ENCODE data around the gene TUBB4B.

TUBB4B gene

DNA sequence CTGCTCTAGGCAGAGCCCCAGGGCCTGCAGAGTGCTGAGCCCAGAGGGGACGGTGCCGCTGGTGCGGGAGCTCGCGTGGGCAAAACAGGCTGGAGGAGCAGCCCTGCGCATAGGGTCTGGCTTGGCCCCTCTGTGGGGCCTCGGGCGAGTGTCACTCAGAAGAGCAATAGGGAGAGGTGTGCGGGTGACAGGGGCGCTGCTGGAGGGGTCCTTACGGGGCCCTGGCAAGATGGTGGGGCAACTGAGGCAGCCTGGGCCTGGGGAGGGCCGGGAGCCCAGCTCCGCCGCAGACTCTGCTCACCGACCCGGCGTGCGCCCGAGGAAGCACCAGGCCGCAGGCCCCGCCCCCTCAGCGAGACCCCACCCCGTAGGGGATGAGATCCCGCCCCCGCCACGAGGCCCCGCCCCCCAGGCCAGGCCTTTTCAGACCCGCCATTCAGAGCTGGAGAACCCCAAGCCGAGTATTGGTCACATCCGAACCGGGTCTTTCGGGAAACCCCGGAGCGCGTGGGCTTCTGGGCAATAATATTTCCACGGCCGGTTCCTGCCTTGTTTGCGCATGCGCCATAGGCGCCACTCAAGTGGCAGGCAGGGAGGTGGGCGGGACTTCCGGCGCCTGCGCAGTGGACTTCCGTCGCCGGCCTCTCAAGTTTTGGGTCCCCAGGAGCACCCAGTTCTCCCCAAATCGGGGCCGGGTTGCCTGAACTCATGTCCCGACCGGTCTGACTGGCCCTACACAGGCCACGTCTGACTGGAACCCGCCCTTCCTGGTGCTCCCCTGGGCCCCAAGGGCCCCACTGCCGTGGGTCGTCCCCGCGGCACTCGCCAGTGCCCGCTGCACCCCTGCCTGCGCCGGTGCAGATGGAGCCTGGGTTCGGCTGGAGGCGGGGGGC is 17.8 kb upstream of the TUBB4B start:
- peak; percentile 55; the same call in 1 of the 2 replicates for TF ChIP-seq TAF1 (IDR thresholded peaks at IDR 0.05; ENCODE audit: borderline replicate concordance, insufficient read depth, low read length)
- TF ChIP-seq POLR2AphosphoS5 (IDR thresholded peaks at IDR 0.05; ENCODE audit: low read depth, low read length), result peak; percentile 89
- TF ChIP-seq FOXP2 (optimal IDR thresholded peaks at IDR 0.05; ENCODE audit: borderline replicate concordance, extremely low read depth, extremely low read length, insufficient read depth), result no peak
- TF ChIP-seq SIN3A (IDR thresholded peaks at IDR 0.05; ENCODE audit: borderline replicate concordance, insufficient read depth, low read length), result no peak
- TF ChIP-seq, protein P1, sequence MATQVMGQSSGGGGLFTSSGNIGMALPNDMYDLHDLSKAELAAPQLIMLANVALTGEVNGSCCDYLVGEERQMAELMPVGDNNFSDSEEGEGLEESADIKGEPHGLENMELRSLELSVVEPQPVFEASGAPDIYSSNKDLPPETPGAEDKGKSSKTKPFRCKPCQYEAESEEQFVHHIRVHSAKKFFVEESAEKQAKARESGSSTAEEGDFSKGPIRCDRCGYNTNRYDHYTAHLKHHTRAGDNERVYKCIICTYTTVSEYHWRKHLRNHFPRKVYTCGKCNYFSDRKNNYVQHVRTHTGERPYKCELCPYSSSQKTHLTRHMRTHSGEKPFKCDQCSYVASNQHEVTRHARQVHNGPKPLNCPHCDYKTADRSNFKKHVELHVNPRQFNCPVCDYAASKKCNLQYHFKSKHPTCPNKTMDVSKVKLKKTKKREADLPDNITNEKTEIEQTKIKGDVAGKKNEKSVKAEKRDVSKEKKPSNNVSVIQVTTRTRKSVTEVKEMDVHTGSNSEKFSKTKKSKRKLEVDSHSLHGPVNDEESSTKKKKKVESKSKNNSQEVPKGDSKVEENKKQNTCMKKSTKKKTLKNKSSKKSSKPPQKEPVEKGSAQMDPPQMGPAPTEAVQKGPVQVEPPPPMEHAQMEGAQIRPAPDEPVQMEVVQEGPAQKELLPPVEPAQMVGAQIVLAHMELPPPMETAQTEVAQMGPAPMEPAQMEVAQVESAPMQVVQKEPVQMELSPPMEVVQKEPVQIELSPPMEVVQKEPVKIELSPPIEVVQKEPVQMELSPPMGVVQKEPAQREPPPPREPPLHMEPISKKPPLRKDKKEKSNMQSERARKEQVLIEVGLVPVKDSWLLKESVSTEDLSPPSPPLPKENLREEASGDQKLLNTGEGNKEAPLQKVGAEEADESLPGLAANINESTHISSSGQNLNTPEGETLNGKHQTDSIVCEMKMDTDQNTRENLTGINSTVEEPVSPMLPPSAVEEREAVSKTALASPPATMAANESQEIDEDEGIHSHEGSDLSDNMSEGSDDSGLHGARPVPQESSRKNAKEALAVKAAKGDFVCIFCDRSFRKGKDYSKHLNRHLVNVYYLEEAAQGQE (IDR thresholded peaks at IDR 0.05; ENCODE audit: insufficient read depth in 1 of 2, low read depth in 2 of 2, low read length in 2 of 2), result no peak

DNA sequence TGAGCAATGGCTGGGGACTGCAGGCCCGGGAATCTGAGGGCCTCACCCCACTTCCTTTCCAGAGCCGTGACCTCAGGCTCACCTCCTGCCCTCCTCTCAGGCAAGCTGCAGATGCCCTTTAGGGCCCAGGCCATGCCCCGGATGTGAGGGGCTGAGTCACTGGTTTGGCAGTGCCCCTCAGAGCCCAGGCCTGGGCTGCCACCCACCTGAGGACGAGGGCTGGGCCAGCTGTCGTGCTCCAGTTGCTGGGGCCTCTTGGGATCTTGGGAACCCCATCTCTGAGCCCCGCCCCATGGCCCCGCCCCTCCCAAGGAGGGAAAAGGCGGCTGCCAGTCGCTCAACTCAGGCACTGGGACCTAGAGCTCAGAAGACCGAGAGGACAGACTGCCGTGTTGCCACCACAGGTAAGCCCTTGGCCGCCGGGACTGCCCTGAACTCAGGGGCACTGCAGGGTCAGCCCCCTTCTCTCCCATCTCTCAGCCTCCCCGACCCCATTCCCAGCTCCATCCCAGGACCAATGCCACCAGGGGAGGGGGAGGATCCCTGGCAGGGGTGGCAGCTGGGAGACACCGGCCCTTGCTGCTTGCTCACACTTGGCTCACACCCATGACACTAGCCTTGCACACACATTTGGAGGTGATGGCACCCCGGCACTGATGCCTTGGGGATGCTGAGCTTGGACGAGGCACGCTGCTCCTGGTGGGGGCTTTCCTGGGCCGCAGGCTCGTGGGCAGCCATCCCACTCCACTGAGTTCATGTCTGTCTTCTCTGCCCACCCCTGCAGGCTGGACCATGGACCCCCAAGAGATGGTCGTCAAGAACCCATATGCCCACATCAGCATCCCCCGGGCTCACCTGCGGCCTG is 16.0 kb upstream of the TUBB4B start, which contains the start of gene CYSRT1:
TSS of gene CYSRT1 (plus strand) at position 345 of the 865 bp plus-strand sequence. CDS start at position 793, 448 bp downstream.
- TF ChIP-seq, protein P1 (IDR thresholded peaks at IDR 0.05; ENCODE audit: insufficient read depth in 1 of 2, low read depth in 2 of 2, low read length in 2 of 2), result no peak
- no peak for TF ChIP-seq TAF1 (IDR thresholded peaks at IDR 0.05; ENCODE audit: borderline replicate concordance, insufficient read depth, low read length)
- no peak for TF ChIP-seq FOXP2 (optimal IDR thresholded peaks at IDR 0.05; ENCODE audit: borderline replicate concordance, extremely low read depth, extremely low read length, insufficient read depth)
- no peak for TF ChIP-seq SIN3A (IDR thresholded peaks at IDR 0.05; ENCODE audit: borderline replicate concordance, insufficient read depth, low read length)
- no peak for TF ChIP-seq POLR2AphosphoS5 (IDR thresholded peaks at IDR 0.05; ENCODE audit: low read depth, low read length)

DNA sequence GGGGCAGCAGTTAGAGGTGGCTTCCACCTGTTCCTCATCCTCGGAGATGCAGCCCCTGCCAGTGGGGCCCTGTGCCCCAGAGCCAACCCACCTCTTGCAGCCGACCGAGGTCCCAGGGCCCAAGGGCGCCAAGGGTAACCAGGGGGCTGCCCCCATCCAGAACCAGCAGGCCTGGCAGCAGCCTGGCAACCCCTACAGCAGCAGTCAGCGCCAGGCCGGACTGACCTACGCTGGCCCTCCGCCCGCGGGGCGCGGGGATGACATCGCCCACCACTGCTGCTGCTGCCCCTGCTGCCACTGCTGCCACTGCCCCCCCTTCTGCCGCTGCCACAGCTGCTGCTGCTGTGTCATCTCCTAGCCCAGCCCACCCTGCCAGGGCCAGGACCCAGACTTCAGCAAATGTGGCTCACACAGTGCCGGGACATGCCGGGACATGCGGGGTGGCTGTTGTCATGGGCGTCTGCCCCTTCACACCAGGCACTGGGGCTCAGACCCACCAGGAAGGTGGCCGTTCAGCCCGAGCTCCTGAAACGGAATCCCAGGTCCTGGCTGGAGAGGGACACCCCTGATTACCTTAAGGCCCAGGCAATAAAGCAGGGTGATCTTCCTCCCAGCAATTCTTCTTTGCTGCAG is 15.3 kb upstream of the TUBB4B start:
- no peak for TF ChIP-seq TAF1 (IDR thresholded peaks at IDR 0.05; ENCODE audit: borderline replicate concordance, insufficient read depth, low read length)
- TF ChIP-seq, protein P1 (IDR thresholded peaks at IDR 0.05; ENCODE audit: insufficient read depth in 1 of 2, low read depth in 2 of 2, low read length in 2 of 2), result no peak
- TF ChIP-seq POLR2AphosphoS5 (IDR thresholded peaks at IDR 0.05; ENCODE audit: low read depth, low read length), result no peak
- TF ChIP-seq SIN3A (IDR thresholded peaks at IDR 0.05; ENCODE audit: borderline replicate concordance, insufficient read depth, low read length), result no peak
- no peak for TF ChIP-seq FOXP2 (optimal IDR thresholded peaks at IDR 0.05; ENCODE audit: borderline replicate concordance, extremely low read depth, extremely low read length, insufficient read depth)

DNA sequence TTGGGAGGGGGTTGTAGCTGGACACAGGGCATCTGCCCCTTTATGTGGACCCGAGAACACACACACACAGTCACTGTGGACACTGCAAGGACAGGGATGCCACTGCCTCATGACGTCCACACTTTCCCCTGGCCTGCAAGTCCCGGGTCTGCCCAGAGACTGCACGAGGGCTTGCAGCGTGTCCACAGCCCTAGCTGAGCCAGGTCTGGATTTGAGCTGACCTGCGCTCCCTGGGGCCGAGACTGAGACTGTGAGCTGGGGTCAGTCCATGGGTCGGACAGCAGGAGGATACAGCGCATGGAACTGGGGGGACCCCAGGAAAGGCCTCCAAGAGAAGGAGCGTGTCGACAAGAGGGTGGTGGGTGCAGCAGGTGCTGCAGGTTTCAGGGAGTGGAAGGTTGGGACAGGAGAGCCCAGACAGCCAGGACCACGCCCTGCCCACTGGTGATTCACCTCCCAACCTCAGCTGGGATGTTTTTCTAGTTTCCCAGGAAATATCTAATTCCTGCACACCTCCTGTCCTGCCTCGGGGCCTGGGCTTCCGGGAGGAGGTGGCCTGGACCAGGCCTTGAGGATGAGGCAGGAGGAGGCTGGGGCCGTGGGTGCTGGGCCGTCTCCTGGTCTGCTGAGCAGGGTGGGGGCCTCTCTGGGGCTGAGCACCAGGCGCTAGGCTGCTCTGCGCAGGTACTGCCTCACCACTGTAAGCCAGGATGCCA is 14.6 kb upstream of the TUBB4B start:
- no peak for TF ChIP-seq POLR2AphosphoS5 (IDR thresholded peaks at IDR 0.05; ENCODE audit: low read depth, low read length)
- TF ChIP-seq TAF1 (IDR thresholded peaks at IDR 0.05; ENCODE audit: borderline replicate concordance, insufficient read depth, low read length), result no peak
- TF ChIP-seq, protein P1 (IDR thresholded peaks at IDR 0.05; ENCODE audit: insufficient read depth in 1 of 2, low read depth in 2 of 2, low read length in 2 of 2), result no peak

Measured in PFSK-1 (cell line).